ENCODE data around the gene PEG3. TPM values are rescaled to one million over a fixed set of nuclear protein-coding genes. Genes with fewer than 3 reads are reported as not detected.
A peak's percentile ranks its signal among the peaks of the same experiment; 100 is the strongest.

The PEG3 gene
- total and polyA plus RNA-seq, 2 of the 13 experiments (the other 11 are each of a cell fraction or from before 2014, with no cell fraction given), result 217 to 394 TPM

- TF ChIP-seq NR2F6 (IDR thresholded peaks at IDR 0.05), result peak; percentile 54; the same call in 1 of the 2 replicates
- TF ChIP-seq NR2F6 (CRISPR knock-in tag; IDR thresholded peaks at IDR 0.05), result 0 out of 2 replicates have a peak, but pooled peaks have one; percentile 28
- no peak for TF ChIP-seq SIX1 (CRISPR knock-in tag; IDR thresholded peaks at IDR 0.05; ENCODE audit: borderline replicate concordance)
- no peak for TF ChIP-seq POLR2AphosphoS5 (IDR thresholded peaks at IDR 0.05; ENCODE audit: low read depth, low read length)
- no peak for TF ChIP-seq ASH2L (IDR thresholded peaks at IDR 0.05; ENCODE audit: insufficient read length, low read depth, low read length)
- no peak for TF ChIP-seq RFXAP (CRISPR knock-in tag; IDR thresholded peaks at IDR 0.05; ENCODE audit: borderline replicate concordance)
- TF ChIP-seq PRDM4 (CRISPR knock-in tag; IDR thresholded peaks at IDR 0.05; ENCODE audit: borderline replicate concordance), result no peak
- TF ChIP-seq ATM (IDR thresholded peaks at IDR 0.05; ENCODE audit: borderline replicate concordance), result no peak
- TF ChIP-seq EP300 (IDR thresholded peaks at IDR 0.05; ENCODE audit: low read depth in 2 of 2, low read length in 2 of 2), result peak in 1 of 2 experiments; percentile 31; a peak in 1 of 4 replicates
- no peak for TF ChIP-seq EP300 (CRISPR knock-in tag; IDR thresholded peaks at IDR 0.05; ENCODE audit: borderline replicate concordance)
- no peak for TF ChIP-seq ZNF121 (CRISPR knock-in tag; IDR thresholded peaks at IDR 0.05)
- peak; percentile 39; the same call in 1 of the 2 replicates for TF ChIP-seq RARA (CRISPR knock-in tag; IDR thresholded peaks at IDR 0.05)
- TF ChIP-seq ZNF7 (CRISPR knock-in tag; IDR thresholded peaks at IDR 0.05), result peak; percentile 95
- TF ChIP-seq RFXANK (CRISPR knock-in tag; IDR thresholded peaks at IDR 0.05), result no peak
- TF ChIP-seq ZNF782 (CRISPR knock-in tag; IDR thresholded peaks at IDR 0.05; ENCODE audit: borderline replicate concordance), result no peak
- no peak for TF ChIP-seq DBP (CRISPR knock-in tag; IDR thresholded peaks at IDR 0.05; ENCODE audit: not compliant biosample characterization)
- no peak for TF ChIP-seq CREBL2 (CRISPR knock-in tag; IDR thresholded peaks at IDR 0.05; ENCODE audit: borderline replicate concordance)
- TF ChIP-seq SIX4 (CRISPR knock-in tag; IDR thresholded peaks at IDR 0.05), result no peak
- TF ChIP-seq GABPB1 (CRISPR knock-in tag; IDR thresholded peaks at IDR 0.05), result no peak
- TF ChIP-seq FOXC1 (CRISPR knock-in tag; IDR thresholded peaks at IDR 0.05; ENCODE audit: borderline replicate concordance), result no peak
- TF ChIP-seq ZNF788 (CRISPR knock-in tag; IDR thresholded peaks at IDR 0.05; ENCODE audit: borderline replicate concordance), result no peak
- no peak for TF ChIP-seq STAT6 (CRISPR knock-in tag; IDR thresholded peaks at IDR 0.05; ENCODE audit: borderline replicate concordance)
- no peak for TF ChIP-seq MXI1 (IDR thresholded peaks at IDR 0.05; ENCODE audit: borderline replicate concordance, low read depth, low read length)
- no peak for TF ChIP-seq ZNF775 (CRISPR knock-in tag; IDR thresholded peaks at IDR 0.05; ENCODE audit: borderline replicate concordance)
- TF ChIP-seq PHB2 (IDR thresholded peaks at IDR 0.05; ENCODE audit: partially characterized antibody), result no peak
- TF ChIP-seq ZNF441 (CRISPR knock-in tag; IDR thresholded peaks at IDR 0.05; ENCODE audit: borderline replicate concordance), result no peak
- no peak for TF ChIP-seq ZNF563 (CRISPR knock-in tag; IDR thresholded peaks at IDR 0.05)
Observed at GRCh38 chr19:56875717-56876116, 35.2 kb upstream of the PEG3 start (continued).

Data from HepG2 (cell line).